GM18526 (cell line): ENCODE measurements around the gene RGS19.

Experiments
- POLR2A ChIP-seq: IDR thresholded peaks from 3 replicates; pipeline ENCODE4 v1.6.1; 2011; ENCODE audit not compliant: insufficient read length; ENCODE audit errors: extremely low read depth

The RGS19 gene

DNA sequence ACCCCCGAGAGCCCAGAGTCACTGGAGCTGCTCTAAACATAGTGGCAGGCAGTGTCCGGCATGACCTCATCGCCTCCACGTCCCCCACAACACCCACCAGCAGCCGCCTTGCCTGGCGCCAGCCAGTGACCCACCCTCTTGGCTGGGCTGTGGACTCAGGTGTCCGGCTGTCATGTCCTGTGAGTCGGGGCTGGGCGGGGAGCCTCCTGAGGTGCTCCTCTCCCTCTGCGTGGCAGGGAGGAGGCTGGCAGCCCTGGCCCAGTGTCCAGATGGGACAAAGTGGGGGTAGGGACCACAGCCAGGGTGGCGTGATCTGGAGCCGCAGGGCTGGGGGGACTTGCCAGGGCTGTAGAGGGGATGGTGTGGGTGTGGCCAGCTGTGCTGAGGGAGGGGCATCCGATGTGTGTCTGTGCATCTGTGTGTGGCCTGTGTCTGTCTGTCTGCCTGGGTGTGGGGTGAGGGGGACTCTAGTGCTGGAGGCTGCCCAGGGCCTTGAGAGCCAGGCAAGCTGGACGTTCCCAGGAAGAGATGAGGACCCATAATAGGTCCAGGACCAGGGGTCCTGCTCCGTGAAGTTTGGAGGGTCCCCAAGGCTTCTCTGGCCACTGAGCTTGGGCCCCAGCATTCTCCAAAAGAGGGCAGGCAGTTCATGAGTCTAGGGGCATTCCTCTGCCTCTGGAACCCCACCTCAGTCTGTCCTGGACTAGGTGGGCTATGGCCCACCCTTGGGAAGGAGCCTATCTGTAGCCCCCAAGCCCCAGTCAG lies 27.6 kb downstream of the RGS19 start:
- TF ChIP-seq POLR2A = no peak

DNA sequence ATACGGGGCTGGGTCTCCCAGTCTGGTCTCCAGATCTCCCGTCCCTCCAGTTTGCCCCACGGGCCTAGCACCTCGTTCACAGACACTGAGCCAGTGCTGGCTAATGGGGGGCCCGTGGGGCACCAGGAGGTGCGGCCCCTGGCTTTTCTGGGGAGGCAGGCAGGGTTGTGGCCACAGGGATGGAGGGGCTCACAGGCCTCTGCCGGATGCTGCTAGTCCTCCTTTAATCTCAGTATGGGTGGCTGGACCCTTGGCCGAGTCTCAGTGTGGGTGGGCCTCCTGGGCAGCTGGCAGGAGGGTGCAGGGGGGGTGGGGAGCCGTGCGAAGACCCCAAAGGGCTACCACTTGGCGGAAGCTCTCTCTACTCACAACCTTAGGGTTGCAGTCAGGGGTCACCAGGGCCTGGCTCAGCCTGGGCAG lies 28.3 kb downstream of the RGS19 start:
- no peak for TF ChIP-seq POLR2A

DNA sequence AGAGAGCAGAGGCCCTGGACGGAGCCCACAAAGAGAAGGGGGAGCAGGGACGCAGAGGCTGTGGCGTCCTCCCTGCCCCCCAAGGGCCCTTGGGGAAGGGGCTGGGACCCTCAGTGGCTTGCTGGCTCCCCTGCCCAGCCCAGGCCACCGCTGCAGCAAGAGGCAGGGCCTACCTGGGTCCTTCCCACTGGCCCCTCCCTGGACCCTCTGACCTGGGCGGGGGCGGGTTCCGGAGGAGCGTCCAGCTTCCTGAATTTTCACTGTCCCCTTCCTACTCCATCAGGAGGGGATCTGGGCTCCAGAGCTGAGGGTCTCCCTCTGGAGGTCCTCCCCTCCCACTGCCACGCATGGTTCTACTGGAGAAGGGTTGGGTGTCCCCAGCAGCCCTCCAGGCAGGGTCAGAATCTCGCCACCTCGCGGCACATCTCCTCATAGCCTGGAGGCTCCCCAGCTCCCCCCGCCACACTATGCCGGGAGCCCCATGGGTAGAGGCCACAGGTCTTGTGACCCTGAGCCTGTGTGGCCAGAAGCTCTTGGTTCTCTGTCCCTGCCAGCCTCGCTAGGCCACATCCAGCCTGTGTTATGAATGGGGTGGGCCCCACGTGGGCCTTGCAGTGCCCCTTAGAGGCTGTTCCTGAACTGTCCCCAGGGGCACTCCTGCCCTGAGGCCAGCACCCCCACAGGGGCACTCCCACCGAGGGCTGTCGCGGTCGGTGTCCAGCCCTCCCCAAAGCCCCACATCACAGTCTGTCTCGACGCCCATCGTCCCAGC lies 28.9 kb downstream of the RGS19 start:
- TF ChIP-seq POLR2A = no peak

DNA sequence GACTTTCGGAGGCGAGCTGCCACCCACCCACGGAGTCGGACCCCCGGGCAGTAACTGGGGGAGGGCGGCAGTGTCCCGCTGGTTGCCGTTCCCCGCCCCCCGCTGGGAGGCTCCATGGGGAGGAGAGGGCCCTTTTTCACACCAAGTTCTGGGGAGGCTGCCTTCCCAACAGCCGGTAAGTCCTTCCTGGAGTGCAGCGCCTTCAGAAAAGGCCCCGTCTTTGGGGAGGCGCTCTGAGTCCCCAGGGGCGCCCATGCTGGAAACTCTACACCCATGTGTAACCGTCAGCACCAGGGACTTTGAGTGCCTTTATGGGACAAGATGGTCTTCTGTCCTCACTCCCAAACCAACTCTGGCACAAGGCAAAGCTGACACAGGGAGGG lies 29.4 kb downstream of the RGS19 start:
- TF ChIP-seq POLR2A = no peak

DNA sequence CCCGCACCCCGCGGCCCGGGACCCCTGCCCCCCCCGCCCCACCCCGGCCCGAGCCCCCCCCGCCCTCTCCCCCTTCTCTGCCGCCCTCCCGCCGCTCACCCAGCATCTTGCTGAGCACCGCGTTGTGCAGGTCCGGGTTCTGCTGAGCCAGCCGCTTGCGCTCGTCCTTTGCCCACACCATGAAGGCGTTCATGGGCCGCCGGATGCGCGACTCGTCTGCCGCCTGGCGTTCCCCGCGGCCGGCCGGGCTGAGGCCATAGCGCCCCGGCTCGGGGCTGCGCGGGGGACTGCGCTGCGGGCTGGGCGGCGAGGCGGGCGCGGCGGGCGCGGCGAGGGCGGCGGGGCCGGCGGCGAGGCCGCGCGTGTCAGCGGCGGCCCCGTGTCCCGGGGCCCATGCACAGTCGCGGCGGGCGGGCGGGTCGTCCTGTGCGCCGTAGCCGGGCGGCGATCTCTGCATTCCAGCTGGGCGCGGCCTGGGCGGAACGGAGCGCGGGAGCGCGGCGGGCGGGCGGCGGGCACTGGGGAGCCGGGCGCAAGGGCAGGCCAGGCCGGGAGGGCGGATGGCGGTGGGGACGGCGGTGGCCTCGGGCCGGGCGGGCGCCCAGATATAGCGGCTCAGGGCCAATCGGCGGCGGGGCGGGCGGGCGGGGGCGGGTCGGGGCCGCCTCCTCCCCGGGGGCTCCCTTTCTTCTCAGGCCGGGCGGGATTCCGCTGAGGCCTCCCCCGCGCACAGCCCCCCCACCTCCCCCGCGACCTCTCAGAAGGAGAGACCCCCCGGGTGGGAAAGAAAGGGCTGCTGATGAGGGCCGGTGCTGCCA lies 30.0 kb downstream of the RGS19 start, which contains the start of gene SOX18:
Gene SOX18, minus strand, starts transcription at position 580 of the 818 bp plus-strand sequence. Its CDS starts 123 bp downstream, at position 457.
- TF ChIP-seq POLR2A = no peak

DNA sequence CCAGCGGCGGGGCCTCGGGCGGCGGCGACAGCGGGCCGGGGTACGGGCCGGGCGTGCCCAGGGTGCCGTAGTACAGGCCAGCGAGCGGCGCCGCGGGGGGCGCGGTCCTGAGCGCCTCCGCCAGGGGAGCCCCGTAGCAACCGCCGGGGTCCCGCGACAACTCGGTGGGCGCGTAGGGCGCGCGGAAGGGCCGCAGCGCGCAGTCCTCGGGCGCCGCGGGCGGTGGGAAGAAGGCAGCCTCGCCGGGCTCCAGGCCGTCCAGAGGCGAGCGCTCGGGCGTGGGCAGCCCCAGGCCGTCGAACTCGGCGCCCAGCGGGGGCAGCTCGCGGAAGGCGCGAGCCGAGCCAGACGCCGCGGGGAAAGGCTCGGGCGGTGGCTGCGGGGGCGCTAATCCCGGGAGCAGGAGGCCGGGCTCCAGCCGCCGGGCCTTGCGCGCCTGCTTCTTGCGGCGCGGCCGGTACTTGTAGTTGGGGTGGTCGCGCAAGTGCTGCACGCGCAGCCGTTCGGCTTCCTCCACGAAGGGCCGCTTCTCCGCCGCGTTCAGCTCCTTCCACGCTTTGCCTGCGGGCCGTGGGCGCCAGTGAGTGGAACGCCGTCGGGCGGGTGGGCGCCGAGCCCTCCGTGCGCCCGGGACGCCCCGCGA lies 30.8 kb downstream of the RGS19 start:
- TF ChIP-seq POLR2A = no peak

DNA sequence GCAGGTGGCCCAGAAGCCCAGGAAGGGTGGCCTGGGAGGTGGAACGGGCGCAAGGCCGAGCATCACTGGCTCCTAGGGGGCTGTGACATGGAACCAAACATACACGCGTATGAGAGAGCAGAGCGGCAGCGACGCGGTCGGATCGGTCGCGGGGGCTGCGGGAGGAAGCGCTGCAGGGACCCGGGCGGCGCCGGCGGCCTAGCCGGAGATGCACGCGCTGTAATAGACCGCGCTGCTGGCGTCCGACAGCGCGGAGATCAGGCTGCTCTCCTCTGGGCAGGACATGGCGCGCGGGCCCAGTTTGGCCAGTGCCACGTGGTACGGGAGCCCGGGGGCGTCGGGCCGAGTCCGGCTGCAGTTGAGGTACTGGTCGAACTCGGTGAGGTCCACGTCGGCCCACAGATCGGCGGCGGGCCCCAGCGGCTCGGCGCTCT lies 31.3 kb downstream of the RGS19 start:
- no peak for TF ChIP-seq POLR2A

DNA sequence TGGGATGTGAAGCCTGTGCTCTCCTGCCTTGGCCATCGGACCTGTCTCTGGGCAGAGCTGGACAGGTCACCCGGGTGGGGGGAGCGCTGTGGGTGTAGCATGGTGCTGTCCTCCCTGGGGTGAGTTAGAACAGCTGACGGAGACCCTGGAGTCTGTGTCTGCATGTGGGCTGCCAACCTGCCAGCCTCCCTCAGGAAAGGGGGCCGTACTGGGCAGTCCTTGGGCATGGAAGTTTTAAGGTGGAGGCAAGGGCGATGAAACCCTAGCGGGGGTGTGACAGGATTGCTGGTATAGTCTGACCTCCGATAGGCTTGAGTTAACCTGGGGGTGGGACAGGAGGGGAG lies 32.3 kb downstream of the RGS19 start:
- no peak for TF ChIP-seq POLR2A

DNA sequence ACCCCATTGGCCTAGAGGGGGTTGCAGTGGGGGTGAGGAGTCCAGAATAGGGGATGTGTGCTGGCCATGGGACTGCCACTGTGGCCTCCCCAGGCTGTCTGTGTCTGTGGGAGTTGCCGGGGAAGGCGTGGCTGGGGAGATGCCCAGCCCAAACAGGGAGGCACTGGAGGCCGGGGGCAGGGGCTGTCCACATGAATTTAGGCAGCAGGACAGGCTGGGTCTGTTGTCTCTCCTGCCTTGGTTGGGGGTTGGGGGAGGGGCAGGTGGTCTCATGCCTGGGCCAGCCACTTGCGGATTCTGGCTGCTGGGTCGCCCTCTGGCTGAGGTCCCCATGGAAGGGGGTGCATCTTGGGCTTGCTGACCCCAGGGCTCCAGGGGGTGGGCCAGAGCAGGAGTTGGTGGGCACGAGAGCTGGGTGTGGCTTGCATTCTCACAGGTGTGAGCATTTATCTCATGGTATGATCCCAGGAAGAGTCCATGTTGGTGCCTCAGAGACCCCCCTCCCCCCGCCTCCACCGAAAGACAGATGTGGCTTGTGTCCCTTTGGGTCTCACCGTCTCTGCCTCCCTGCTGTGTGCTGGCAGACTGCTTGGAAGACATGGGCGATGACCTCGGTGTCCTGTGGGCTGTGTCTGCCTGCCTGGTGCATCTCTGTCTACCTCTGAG lies 33.8 kb downstream of the RGS19 start:
- TF ChIP-seq POLR2A = no peak

DNA sequence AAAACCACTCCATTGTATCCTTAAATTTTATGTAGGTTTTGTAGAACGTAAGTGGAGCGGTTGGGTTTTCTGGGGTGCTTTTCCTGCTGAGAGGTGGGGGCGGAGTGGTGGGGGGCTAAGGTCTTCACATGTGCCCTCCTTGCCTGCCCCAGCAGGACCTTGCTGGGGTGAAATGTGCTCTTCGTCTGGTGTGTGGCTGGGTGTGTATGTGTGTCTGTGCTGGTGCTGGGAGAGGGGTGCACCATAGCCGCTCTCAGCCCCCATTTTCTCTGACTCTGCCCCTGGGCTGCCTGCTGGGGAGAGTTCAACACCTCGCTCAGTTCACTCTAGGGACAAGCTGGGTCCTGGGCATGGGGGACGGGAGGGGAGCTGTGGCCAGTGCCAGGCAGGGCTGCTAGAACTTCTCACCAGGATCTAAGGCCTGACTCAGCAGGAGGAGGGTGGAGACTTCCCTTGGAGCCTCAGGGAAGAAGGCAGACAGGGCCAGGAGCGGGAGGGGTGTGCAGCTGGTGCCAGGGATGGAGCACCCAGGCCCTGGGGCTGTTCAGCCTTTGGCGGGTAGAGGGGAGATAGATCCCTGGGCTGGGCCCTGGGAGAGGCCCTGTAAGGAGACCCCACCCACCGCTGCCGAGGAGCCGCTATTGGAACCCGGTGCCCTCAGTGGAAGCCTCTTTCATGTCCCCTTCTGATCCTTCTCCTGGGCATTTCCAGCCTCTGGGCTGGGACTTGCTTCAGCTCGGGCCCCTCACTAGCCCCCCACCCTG lies 34.7 kb downstream of the RGS19 start:
- TF ChIP-seq POLR2A = no peak

DNA sequence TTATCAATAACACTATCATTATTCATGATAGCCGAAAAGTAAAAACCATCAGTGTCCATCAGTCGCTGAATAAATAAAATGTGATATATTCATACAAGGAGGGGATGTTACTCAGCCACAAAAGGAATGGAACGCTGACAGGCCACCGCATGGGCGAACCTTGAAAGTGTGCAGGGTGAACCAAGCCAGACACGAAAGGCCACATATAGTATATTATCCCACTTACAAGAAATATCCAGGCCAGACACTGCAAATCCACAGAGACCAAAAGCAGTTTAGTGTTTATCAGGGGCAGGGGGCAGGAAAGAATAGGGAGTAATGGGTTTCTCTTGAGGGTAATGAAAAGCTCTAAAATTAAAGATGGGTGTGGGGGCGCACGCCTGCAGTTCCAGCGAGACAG lies 35.5 kb downstream of the RGS19 start:
- TF ChIP-seq POLR2A = no peak

DNA sequence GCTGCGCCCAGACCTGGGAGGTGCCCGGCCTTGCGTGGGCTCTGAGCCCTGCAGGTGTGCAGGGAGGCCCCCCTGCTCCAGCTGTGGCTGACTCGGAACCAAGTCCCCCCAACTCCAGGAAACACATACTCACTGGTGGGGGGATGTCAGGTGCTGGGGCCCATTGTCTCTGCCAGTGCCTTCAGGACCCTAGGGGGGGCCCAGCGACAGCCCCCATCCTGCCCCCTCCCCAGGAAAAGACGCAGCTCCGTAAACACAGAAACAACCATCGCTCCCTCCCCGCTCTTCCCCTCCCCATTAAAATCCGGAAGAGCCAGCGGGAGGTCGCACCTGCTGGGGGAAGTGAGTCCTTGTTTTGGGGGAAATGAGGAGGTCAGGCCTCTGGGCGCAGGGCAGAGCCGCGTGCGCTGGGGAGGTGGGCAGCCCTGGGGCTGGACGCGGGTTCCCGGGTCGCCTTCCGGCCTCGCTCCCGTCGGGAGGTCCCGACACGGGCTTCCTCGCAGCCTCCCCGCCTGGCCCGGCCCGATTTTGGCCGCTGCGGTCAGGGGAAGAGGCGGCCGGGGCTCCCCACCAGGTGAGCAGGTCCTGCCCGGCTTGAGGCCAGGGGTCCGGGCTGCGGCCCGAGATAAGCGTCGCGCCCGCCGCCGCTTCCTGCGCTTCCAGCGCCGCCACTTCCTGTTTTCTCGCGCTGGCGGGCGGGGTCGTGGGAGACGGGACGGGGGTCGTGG lies 37.1 kb downstream of the RGS19 start:
- peak; percentile 15 for TF ChIP-seq POLR2A

DNA sequence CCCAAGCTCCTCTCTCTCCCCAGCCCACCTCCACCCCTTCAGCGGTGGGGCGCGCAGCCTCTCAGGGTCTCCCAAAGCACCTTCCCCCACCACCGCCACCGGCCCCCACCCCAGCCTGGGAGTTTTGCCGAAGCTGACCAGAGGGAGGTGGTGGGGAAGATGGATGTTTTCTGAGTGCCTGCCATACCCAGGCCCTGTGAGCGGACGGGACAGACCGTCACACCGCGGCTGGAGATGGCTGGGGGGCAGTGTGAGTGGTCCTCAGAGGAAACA lies 37.6 kb downstream of the RGS19 start:
- TF ChIP-seq POLR2A = no peak
